RWPE1 (cell line): ENCODE results near the gene KIF1B.
"Not testable (repeated sequence)": the region's sequence is repeated elsewhere in the genome, so short reads cannot be mapped to it uniquely, and the experiment has no call there.

Experiments used
- CTCF ChIA-PET: fragments of 350-600 bp; sonication (Branson Sonifier 250); formaldehyde crosslinking; extraction: SDS; loops from one replicate; lab custom pipeline; 2021; lab: Yijun Ruan, JAX
- POLR2A ChIA-PET: fragments of 400-600 bp; formaldehyde crosslinking; extraction: SDS; loops from one replicate; lab custom pipeline; 2020; ENCODE audit warnings: antibody characterized with exemption; ENCODE audit not compliant: low non-redundant PET; lab: Yijun Ruan, JAX
- DNase-seq: peaks from one replicate; pipeline ENCODE4 v3.0.0; 2012; ENCODE audit warnings: low spot score
- H3K27ac ChIP-seq: fragments of 450-650 bp; 2 replicates; pipeline ENCODE4 v1.5.1; 2017
- CTCF ChIP-seq: fragments of 450-650 bp; conservative IDR thresholded peaks from 2 replicates; pipeline ENCODE4 v1.5.1; 2017; ENCODE audit warnings: low read depth, mild to moderate bottlenecking

Gene KIF1B

DNA sequence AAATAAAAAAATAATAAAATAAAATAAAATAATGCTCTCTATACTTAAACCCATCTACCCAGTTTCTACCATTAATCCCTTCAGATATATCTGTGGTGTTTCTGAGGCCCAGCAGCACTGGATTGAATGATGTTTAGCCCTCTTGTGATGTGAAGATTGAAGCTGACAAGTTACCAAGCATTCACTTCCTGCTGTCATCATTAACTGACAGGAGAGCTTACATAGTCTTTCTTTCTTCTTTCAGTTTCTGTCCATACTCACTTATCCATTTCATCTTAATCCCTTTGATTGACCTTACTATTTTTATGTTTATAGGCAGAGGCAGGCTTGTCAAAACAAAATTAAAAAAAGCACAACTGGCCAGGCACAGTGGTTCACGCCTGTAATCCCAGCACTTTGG lies 149.7 kb downstream of the KIF1B start:
- TF ChIP-seq CTCF = no peak
- no peak for DNase-seq
- POLR2A ChIA-PET = interaction anchor here (0.6 kb wide), 1 partner anchor 600 kb away, joined by 14 read pairs; no protein-coding TSS in a partner anchor
- CTCF ChIA-PET = no interaction called here
- H3K27ac ChIP-seq = no peak overlapping the region

DNA sequence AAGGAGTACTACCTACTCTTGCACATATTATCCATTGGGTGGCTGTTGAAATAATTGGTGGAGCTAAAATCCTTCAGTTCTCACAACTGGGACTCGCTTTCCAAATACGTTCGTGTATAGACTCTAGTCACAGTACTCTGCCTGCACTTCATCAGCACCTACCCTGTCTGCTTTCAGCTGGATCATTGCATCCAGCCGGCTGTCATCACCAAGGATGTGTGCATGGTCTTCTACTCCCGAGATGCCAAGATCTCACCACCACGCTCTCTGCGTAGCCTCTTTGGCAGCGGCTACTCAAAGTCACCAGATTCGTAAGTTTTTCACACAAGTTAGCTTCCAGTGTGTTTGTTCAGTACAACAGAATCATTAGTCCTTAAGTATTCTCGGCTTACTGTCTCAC lies 151.1 kb downstream of the KIF1B start:
- ChIA-PET CTCF (interaction anchor here (0.6 kb wide), 1 partner anchor 682 kb away, joined by 4 read pairs; no protein-coding TSS in a partner anchor), POLR2A (no interaction called here)
- DNase-seq = no peak
- no peak overlapping the region for H3K27ac ChIP-seq
- no peak for TF ChIP-seq CTCF

DNA sequence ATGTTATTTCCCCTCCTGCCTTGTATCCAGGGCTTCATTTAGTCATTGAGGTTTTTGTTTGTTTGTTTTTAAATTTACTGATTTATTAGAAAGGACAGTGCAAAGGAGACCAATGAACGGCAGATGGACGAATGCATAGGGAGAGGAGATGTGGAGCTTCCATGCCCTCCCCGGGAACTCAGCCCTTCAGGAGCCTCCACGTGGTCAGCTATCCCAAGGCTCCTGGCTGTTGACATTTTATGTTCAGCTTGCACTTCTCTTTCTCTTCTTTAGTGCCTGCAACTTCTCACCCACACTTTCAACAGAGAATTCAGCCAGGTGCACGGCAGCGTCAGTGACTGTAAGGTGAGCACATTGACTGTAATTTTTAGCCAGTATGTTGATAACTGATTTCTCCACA lies 157.8 kb downstream of the KIF1B start:
- ChIA-PET CTCF (no interaction called here), POLR2A (no interaction called here)
- DNase-seq = no peak
- TF ChIP-seq CTCF = no peak
- H3K27ac ChIP-seq = no peak overlapping the region

DNA sequence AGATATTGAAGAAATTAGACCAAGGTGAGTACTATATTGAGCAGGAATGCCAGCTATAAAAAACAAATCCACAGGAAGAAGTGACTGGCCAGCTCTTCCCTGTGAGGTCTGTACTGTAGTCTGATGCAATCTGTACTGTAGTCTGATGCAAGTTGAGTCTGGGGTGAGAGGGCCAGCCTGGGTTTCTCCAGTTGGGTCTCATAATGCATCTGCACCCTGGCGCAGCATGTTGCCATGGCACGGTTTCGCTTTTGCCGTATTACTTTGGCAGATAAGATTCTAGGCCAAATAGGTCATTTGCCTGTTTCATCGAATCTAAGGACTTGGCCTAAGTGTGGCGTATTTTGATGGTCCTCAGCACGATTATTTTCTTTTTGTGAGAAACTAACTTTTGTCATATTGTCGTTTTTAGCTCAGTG lies 164.1 kb downstream of the KIF1B start:
- ChIA-PET CTCF (interaction anchor here (0.6 to 0.7 kb wide), 2 partner anchors 14 to 73 kb away, joined by 4 read pairs; no protein-coding TSS in a partner anchor), POLR2A (no interaction called here)
- no peak for DNase-seq
- peak overlapping the region; percentile 28; the same call in 1 of the 2 replicates for H3K27ac ChIP-seq
- no peak for TF ChIP-seq CTCF

GRCh38 chr1:10377365-10378029 lies 167.1 kb downstream of the KIF1B start:
- CTCF ChIA-PET = interaction anchor here (0.5 to 1.4 kb wide), 12 partner anchors 9 to 1498 kb away, joined by 3 to 10 read pairs (median 4); partner anchors contain the start of gene CENPS
- POLR2A ChIA-PET = not testable (repeated sequence)
- H3K27ac ChIP-seq = peak overlapping the region; percentile 46
- peak; percentile 60 for DNase-seq
- TF ChIP-seq CTCF = peak; percentile 79

- DNase-seq = no peak
- H3K27ac ChIP-seq = peak overlapping the region; percentile 46
- ChIA-PET POLR2A (no interaction called here), CTCF (interaction anchor here (0.6 to 1.4 kb wide), 6 partner anchors 8 to 1498 kb away, joined by 3 to 10 read pairs (median 4); partner anchors contain the start of gene CENPS)
- TF ChIP-seq CTCF = no peak
These were observed 167.9 kb downstream of the KIF1B start for GRCh38 chr1:10378081-10378841.
